H54 (cell line): ENCODE measurements around the gene KIF5B.
"Not testable (repeated sequence)": the region's sequence is repeated elsewhere in the genome, so short reads cannot be mapped to it uniquely, and the experiment has no call there.

ENCODE experiments used
- DNase-seq: peaks from one replicate; pipeline ENCODE4 v3.0.0; 2011; ENCODE audit warnings: low spot score, mixed read lengths; ENCODE audit not compliant: insufficient read length
- FAIRE-seq: peaks from 3 replicates; lab custom pipeline; 2011; peaks lifted over from hg19 to GRCh38; lab: Jason Lieb, UNC
- POLR2A ChIP-seq: IDR thresholded peaks from 2 replicates; pipeline ENCODE4 v1.6.1; 2011; ENCODE audit warnings: low read depth, mild to moderate bottlenecking, low read length

KIF5B gene

GRCh38 chr10:32056136-32057035 lies at the start of gene KIF5B:
Gene KIF5B (minus strand): TSS chr10:32056425. CDS start chr10:32055973, 452 bp downstream.
- TF ChIP-seq POLR2A, result peak; percentile 98
- DNase-seq (peak; percentile 90), FAIRE-seq (no peak)

GRCh38 chr10:32105782-32106382 lies 49.7 kb upstream of the KIF5B start:
- no peak for DNase-seq
- no peak for FAIRE-seq
- no peak for TF ChIP-seq POLR2A

DNA sequence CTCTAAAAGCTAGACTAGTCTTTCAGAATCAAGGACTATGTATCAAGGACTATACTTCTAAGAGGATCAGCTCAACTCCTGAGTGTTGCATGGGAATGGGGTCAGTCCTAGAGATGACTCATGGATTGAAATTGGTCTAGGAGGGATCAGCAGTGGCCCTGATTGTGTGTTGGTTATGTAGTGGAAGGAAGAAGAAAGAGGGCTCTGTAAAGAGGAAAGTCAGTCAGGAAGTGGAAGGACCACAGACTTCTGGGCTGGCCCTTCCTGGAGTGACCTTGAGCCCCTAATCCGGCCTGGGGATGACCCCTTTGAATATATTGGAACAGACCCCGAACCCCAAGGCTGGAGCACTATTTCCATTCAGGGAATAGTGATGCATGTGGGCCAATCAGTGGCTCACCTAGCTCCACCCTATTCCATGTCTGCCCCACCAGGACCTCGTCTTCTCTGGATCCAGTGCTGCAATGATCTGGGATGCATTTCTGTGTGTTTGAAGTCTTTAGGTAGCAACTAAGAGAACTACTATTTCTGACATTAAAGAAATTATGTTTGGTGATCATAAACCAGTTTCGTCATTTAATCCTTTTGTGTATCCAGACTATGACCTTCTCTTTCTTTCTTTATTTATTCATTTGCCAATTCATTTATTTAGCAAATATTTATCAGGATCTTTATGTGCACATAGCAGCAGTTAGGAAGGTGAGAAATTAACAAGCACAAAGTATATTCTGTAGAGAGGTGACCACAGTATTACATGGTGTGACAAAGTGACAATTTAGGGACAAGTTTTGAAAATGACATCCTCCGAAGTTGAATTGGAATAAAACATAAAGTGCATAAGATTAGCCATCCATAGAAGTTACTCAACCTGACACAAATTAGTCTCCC lies 48.6 kb upstream of the KIF5B start:
- no peak for TF ChIP-seq POLR2A
- FAIRE-seq (no peak), DNase-seq (no peak)

DNA sequence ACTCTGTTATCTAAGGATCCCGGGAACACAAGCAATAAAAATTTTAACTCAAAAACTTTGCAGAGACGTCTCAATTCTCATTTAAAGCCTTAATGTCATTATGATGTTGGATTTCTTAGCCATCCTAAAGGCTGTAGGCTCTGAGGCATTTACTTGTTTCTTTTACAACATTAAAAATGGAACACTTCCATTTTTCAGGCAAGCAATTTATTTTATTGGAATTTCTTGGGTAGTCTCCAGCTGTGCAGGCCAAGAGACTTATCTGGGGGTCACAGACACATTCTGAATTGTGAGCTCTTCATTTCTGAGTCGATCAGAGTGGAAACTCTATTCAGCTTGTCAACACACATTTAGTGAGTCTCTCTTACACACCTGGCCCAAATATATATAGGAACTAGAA lies 48.0 kb upstream of the KIF5B start:
- FAIRE-seq (no peak), DNase-seq (no peak)
- no peak for TF ChIP-seq POLR2A

DNA sequence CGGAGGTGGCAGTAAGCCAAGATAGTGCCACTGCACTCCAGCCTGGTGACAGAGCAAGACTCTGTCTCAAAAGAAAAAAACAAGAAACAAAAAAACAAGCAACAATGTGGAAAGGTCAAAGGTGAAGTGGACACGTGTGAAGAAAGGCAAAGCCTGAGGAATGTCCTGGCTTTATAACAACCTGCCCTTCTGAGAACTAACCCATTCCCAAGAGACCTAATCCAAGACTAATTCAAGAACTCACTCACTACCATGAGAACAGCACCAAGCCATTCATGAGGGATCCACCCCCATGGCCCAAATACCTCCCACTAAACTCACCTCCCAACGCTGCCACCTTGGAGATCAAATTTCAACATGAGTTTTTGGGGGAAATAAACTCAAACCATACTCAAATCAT lies 47.5 kb upstream of the KIF5B start:
- TF ChIP-seq POLR2A, result no peak
- no peak for FAIRE-seq
- DNase-seq, result no peak

DNA sequence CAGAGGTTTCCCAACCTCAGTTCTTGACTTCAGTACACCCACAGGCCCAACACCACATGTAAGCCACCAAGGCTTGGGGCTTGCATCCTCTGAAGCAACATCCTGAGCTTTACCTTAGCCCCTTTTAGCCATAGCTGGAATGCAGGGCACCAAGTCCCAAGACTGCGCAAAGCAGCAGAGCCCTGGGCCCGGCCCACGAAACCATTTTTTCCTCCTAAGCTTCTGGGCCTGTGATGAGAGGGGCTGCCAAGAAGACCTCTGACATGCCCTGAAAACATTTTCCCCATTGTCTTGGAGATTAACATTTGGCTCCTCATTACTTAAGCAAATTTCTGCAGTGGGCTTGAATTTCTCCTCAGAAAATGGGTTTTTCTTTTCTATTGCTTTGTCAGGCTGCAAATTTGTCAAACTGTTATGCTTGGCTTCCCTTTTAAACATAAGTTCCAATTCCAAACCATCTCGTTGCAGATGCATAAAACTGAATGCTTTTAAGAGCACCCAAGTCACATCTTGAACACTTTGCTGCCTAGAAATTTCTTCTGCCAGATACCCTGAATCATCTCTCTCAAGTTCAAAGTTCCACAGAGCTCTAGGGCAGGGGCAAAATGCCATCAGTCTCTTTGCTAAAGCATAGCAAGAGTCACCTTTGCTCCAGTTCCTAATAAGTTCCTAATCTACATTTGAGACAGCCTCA lies 42.5 kb upstream of the KIF5B start:
- DNase-seq, FAIRE-seq: not testable (repeated sequence)

DNA sequence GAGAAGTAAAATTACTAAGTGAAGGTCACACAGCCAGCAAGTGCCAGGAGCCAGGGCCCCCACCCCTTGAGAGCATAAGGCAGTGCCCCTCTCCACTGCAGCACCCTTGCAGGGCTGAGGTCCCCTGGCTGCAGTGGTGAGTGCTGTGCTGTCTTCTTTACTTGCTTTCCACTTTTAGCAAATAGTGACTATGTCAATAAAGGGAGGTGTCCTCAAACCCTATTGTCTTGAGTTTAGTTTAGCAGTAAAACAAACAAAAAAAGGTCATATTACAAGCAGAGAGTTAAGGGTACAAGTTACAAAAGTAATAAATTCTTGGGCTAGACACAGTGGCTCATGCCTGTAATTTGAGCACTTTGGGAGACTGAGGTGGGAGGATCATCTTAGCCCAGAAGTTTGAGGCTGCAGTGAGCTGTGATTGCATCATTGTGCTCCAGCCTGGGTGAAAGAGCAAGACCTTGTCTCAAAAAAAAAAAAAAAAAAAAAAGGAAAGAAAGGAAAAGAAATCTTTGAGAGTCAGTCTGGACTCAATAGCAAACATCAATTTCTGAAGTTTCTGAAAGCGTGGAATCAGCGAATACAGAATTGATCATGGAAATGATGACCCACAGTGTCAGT lies 39.0 kb upstream of the KIF5B start:
- DNase-seq (no peak), FAIRE-seq (peak; percentile 41)
- TF ChIP-seq POLR2A, result no peak

GRCh38 chr10:32093650-32094049 lies 37.4 kb upstream of the KIF5B start:
- no peak for TF ChIP-seq POLR2A
- DNase-seq (no peak), FAIRE-seq (no peak)

DNA sequence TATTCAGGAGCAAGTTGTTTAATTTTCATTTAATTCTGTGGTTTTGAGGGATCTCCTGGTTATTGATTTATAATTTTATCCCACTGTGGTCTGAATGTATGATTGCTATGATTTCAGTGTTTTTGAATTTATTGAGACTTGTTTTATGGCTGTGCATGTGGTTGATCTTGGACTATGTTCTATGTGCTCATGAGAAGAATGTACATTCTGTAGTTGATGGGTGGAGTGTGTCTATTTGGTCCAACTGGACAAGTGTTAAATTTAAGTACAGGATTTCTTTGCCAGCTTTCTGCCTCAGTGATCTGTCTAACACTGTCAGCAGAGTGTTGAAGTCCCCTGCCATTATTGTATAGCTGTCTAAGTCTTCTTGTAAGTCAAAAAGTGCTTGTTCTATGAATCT lies 34.8 kb upstream of the KIF5B start:
- DNase-seq (no peak), FAIRE-seq (no peak)
- TF ChIP-seq POLR2A, result no peak

- TF ChIP-seq POLR2A, result no peak
- DNase-seq (no peak), FAIRE-seq (no peak)
These were observed 28.1 kb upstream of the KIF5B start for GRCh38 chr10:32084185-32084851.

DNA sequence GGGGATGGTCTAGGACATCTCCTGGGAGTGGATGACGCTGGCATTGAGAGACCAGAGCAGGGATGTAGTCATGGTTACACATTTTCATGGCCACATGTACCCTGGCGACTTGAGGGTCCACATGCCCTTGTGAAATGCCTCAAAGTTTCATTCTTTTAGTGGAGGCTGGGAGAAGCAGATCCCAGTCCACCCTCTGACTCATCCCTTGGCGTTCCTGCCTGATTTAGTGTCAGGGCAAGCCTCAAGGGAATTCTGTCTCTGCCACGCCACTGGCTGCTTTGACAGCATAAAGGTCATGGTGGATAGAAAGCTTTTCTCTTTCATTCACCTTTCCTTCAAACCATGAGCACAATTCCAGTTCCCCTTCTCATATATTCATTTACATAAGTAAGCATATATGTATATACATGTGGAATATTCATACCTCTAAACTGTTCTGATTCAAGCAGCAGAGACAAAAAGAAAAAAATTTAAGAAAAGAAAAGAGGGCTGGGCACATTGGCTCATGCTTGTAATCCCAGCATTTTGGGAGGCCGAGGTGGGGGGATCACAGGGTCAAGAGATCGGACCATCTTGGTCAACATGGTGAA lies 21.8 kb upstream of the KIF5B start:
- TF ChIP-seq POLR2A, result no peak
- FAIRE-seq (peak; percentile 89), DNase-seq (peak; percentile 56)

- no peak for FAIRE-seq
- TF ChIP-seq POLR2A, result no peak
- no peak for DNase-seq
These were observed 17.4 kb upstream of the KIF5B start for GRCh38 chr10:32073659-32074058.

GRCh38 chr10:32073128-32073527 lies 16.9 kb upstream of the KIF5B start:
- no peak for DNase-seq
- no peak for FAIRE-seq
- no peak for TF ChIP-seq POLR2A
